Stimulated activated naive CD4-positive, alpha-beta T cell treated with Interleukin-2 at 50 U/mL for 16 hours (primary cell): ENCODE data around the gene RLIM.
"Not testable (repeated sequence)": the region's sequence is repeated elsewhere in the genome, so short reads cannot be mapped to it uniquely, and the experiment has no call there.

Source experiments
- DNase-seq: peaks from one replicate; lab custom pipeline; 2025; lab: John Stamatoyannopoulos, UW

RLIM gene

GRCh38 chrX:74614093-74614909 lies at the start of gene RLIM:
Gene RLIM, minus strand, starts transcription at chrX:74614624. Its CDS starts 18,647 bp downstream, at chrX:74595977.
- peak; percentile 92 for DNase-seq

GRCh38 chrX:74656079-74656745 lies 41.8 kb upstream of the RLIM start:
- DNase-seq: no peak

GRCh38 chrX:74654953-74655352 lies 40.5 kb upstream of the RLIM start:
- DNase-seq: not testable (repeated sequence)

GRCh38 chrX:74636749-74637314 lies 22.4 kb upstream of the RLIM start:
- no peak for DNase-seq

GRCh38 chrX:74613370-74614092 lies 893 bp downstream of the RLIM start:
- DNase-seq: no peak

GRCh38 chrX:74606799-74607198 lies 7.6 kb downstream of the RLIM start:
- no peak for DNase-seq

- no peak for DNase-seq
Observed at GRCh38 chrX:74606342-74606741, 8.1 kb downstream of the RLIM start.

GRCh38 chrX:74603040-74603439 lies 11.4 kb downstream of the RLIM start:
- DNase-seq: no peak

- no peak for DNase-seq
Observed at GRCh38 chrX:74602142-74602541, 12.3 kb downstream of the RLIM start.

- DNase-seq: no peak
Observed at GRCh38 chrX:74593593-74593992, 20.8 kb downstream of the RLIM start.

GRCh38 chrX:74585766-74586165 lies 28.7 kb downstream of the RLIM start:
- no peak for DNase-seq

- DNase-seq: no peak
Observed at GRCh38 chrX:74579597-74580198, 34.7 kb downstream of the RLIM start.

GRCh38 chrX:74578137-74578536 lies 36.3 kb downstream of the RLIM start:
- DNase-seq: no peak

- no peak for DNase-seq
Observed at GRCh38 chrX:74557378-74557777, 57.0 kb downstream of the RLIM start.

- no peak for DNase-seq
Observed at GRCh38 chrX:74551934-74552333, 62.5 kb downstream of the RLIM start.

- peak; percentile 77 for DNase-seq
Observed at GRCh38 chrX:74550295-74550802, 64.1 kb downstream of the RLIM start.

- no peak for DNase-seq
Observed at GRCh38 chrX:74546984-74547383, 67.4 kb downstream of the RLIM start.

GRCh38 chrX:74545880-74546523 lies 68.4 kb downstream of the RLIM start:
- DNase-seq: no peak

GRCh38 chrX:74540635-74541249 lies 73.7 kb downstream of the RLIM start:
- no peak for DNase-seq

- DNase-seq: no peak
Observed at GRCh38 chrX:74536832-74537371, 77.5 kb downstream of the RLIM start.
